Measurements from ENCODE around the gene PKD2L1. TPM values are rescaled to one million over a fixed set of nuclear protein-coding genes. Genes with fewer than 3 reads are reported as not detected.
A peak's percentile ranks its signal among the peaks of the same experiment; 100 is the strongest.

Gene PKD2L1
- total and polyA plus RNA-seq, 10 of the 15 experiments (the other 5 are each of a cell fraction or from before 2014, with no cell fraction given): 0.05 to 0.17 (median 0.08) TPM; not detected in 6

DNA sequence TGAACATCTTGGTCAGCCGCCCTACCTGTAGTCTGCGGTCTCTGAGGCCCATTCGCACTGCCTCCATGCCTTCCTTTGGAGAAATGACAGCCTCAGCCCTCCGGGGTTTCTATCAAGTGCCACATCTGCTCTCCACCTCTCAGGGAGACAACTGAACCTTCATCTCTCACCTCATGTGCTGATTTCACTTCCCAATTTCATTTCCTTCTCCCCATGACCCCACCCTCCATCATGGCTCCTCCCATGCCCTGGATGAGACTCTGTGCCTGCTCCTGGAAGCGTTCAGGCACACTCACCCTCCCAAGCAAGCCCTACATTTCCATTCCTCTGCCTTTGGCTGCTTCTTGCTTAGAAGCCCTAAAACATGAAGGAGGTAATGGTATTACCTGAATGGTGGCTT lies 9.2 kb upstream of the PKD2L1 start:
- no TSS peak for BruUV-seq (replicated peaks)
- DNase-seq (ENCODE audit: low read depth, low spot score): peak; percentile 57
- CTCF ChIA-PET: interaction anchor here (0.6 to 14.9 kb wide), 25 partner anchors 9 to 421 kb away, joined by 3 to 312 read pairs (median 5); partner anchors contain the start of genes BLOC1S2, PKD2L1 and SCD
- H3K79me2 ChIP-seq (ENCODE audit: control insufficient read depth, insufficient read depth, low read length): no peaks in the 10 kb centered on the region
- 1% methylated on average over 5 of the region's 5 CpGs for whole genome bisulfite sequencing (ENCODE audit: insufficient coverage, insufficient replicate concordance, low lambda C conversion rate, missing lambda C conversion rate)
- POLR2A ChIA-PET: interaction anchor here (1.2 to 1.9 kb wide), 2 partner anchors 34 to 39 kb away, joined by 4 to 8 read pairs; no protein-coding TSS in a partner anchor
- FAIRE-seq: no peak
- 0 out of 2 replicates have a peak overlapping the region, but pooled peaks have one; percentile 21 for H3K9ac ChIP-seq (ENCODE audit: control insufficient read depth, insufficient read depth, low read length)
- no peak overlapping the region for H3K4me3 ChIP-seq
- peak; percentile 77 for ATAC-seq
- no peaks in the 10 kb centered on the region for H3K27me3 ChIP-seq (replicated peaks in 1 of 2; ENCODE audit: control insufficient read depth in 2 of 2, insufficient read depth in 2 of 2, low read length in 1 of 2)
- RAD21 ChIA-PET (ENCODE audit: unreplicated experiment): interaction anchor here (0.7 to 18.1 kb wide), 14 partner anchors 10 to 494 kb away, joined by 3 to 214 read pairs (median 6); partner anchors contain the start of gene PKD2L1
- H3K4me1 ChIP-seq (ENCODE audit: control insufficient read depth, insufficient read depth, low read length): peaks cover 14% of the 10 kb centered on the region
- in situ Hi-C loops (cut with MboI) (no loop called here), intact Hi-C loops (cut with micrococcal nuclease; ENCODE audit: unreplicated experiment) (loop anchor here (2.0 to 10.0 kb wide), 3 partner anchors 170 to 538 kb away; no protein-coding TSS in a partner anchor)
- no peaks in the 10 kb centered on the region for H4K20me1 ChIP-seq (ENCODE audit: control insufficient read depth, insufficient read depth)
- no peak overlapping the region for H3K27ac ChIP-seq (ENCODE audit: control insufficient read depth, insufficient read depth)
- TF ChIP-seq FOXM1 (IDR thresholded peaks at IDR 0.05; ENCODE audit: low read depth, low read length) (no peak), RUNX3 (IDR thresholded peaks at IDR 0.05; ENCODE audit: low read length) (peak; percentile 37), BHLHE40 (IDR thresholded peaks at IDR 0.05; ENCODE audit: borderline replicate concordance in 1 of 2, low read depth in 2 of 2, low read length in 1 of 2) (peak; percentile 55 to 76; a peak in 1 of 4 replicates), CBX3 (IDR thresholded peaks at IDR 0.05; ENCODE audit: borderline replicate concordance, low read depth) (no peak), EED (IDR thresholded peaks at IDR 0.05; ENCODE audit: low read depth) (0 out of 2 replicates have a peak, but pooled peaks have one; percentile 22), IKZF1 (conservative IDR thresholded peaks at IDR 0.05) (peak; percentile 7; the same call in 1 of the 2 replicates), SPI1 (IDR thresholded peaks at IDR 0.05; ENCODE audit: borderline replicate concordance, insufficient read depth, low read depth, low read length) (peak; percentile 89), DPF2 (IDR thresholded peaks at IDR 0.05) (0 out of 2 replicates have a peak, but pooled peaks have one; percentile 35), IKZF2 (IDR thresholded peaks at IDR 0.05) (peak; percentile 60; a peak in 2 of 4 replicates), ZNF207 (IDR thresholded peaks at IDR 0.05; ENCODE audit: borderline replicate concordance) (no peak), HDGF (IDR thresholded peaks at IDR 0.05) (0 out of 2 replicates have a peak, but pooled peaks have one; percentile 33)
- TF ChIP-seq, protein P1, sequence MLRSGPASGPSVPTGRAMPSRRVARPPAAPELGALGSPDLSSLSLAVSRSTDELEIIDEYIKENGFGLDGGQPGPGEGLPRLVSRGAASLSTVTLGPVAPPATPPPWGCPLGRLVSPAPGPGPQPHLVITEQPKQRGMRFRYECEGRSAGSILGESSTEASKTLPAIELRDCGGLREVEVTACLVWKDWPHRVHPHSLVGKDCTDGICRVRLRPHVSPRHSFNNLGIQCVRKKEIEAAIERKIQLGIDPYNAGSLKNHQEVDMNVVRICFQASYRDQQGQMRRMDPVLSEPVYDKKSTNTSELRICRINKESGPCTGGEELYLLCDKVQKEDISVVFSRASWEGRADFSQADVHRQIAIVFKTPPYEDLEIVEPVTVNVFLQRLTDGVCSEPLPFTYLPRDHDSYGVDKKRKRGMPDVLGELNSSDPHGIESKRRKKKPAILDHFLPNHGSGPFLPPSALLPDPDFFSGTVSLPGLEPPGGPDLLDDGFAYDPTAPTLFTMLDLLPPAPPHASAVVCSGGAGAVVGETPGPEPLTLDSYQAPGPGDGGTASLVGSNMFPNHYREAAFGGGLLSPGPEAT (IDR thresholded peaks at IDR 0.05; ENCODE audit: low read depth): 0 out of 2 replicates have a peak, but pooled peaks have one; percentile 30
- SMC1A ChIA-PET (ENCODE audit: uncharacterized antibody, unreplicated experiment): interaction anchor here (0.6 to 17.4 kb wide), 20 partner anchors 9 to 573 kb away, joined by 3 to 277 read pairs (median 5); partner anchors contain the start of genes PKD2L1 and SCD
- peak overlapping the region; percentile 51 for H2AFZ ChIP-seq (ENCODE audit: control insufficient read depth, low read depth, low read length)
- H3K4me2 ChIP-seq (ENCODE audit: control insufficient read depth, insufficient read depth): peak overlapping the region; percentile 84
- no peaks in the 10 kb centered on the region for H3K36me3 ChIP-seq (ENCODE audit: control insufficient read depth in 2 of 2, insufficient read depth in 2 of 2, low read length in 1 of 2)
- no peaks in the 10 kb centered on the region for H3K9me3 ChIP-seq (replicated peaks; ENCODE audit: control insufficient read depth, insufficient read depth, low read length)
